Hepatocyte (in vitro differentiated cells): ENCODE measurements around the gene SSBP2. TPM values are rescaled to one million over a fixed set of nuclear protein-coding genes. Genes with fewer than 3 reads are reported as not detected.

Source experiments
- DNase-seq: peaks from one replicate; pipeline ENCODE4 v3.0.0-alpha.2; 2016; ENCODE audit warnings: low spot score
- H2AFZ ChIP-seq: fragments of 200-600 bp; sonication (generic); 2 replicates; pipeline ENCODE4 v1.6.0; 2016; ENCODE audit warnings: antibody characterized with exemption, mild to moderate bottlenecking
- H3K27ac ChIP-seq: fragments of 200-600 bp; sonication (generic); 2 replicates; pipeline ENCODE4 v1.5.1; 2016; ENCODE audit warnings: mild to moderate bottlenecking
- H3K27me3 ChIP-seq: fragments of 200-600 bp; sonication (generic); 2 replicates; pipeline ENCODE4 v1.6.1; 2016
- H3K36me3 ChIP-seq: fragments of 200-600 bp; sonication (generic); replicated peaks from 2 replicates; pipeline ENCODE4 v1.5.1; 2016; ENCODE audit warnings: low read depth; ENCODE audit not compliant: insufficient read depth
- H3K4me1 ChIP-seq: fragments of 200-600 bp; sonication (generic); 2 replicates; pipeline ENCODE4 v1.5.1; 2016; ENCODE audit warnings: mild to moderate bottlenecking, moderate library complexity; ENCODE audit not compliant: insufficient read depth
- H3K4me2 ChIP-seq: fragments of 200-600 bp; sonication (generic); 2 replicates; pipeline ENCODE4 v1.6.0; 2016
- H3K4me3 ChIP-seq: fragments of 200-600 bp; sonication (generic); 2 replicates; pipeline ENCODE4 v1.5.1; 2016; ENCODE audit warnings: mild to moderate bottlenecking
- H3K79me2 ChIP-seq: fragments of 200-600 bp; sonication (generic); 2 replicates; pipeline ENCODE4 v1.6.0; 2017; ENCODE audit warnings: mild to moderate bottlenecking
- H3K9me2 ChIP-seq: fragments of 200-600 bp; sonication (generic); replicated peaks from 2 replicates; pipeline ENCODE4 v1.6.0; 2017; ENCODE audit warnings: mild to moderate bottlenecking; ENCODE audit not compliant: insufficient read depth
- H3K9me3 ChIP-seq: fragments of 200-600 bp; sonication (generic); 2 replicates; pipeline ENCODE4 v1.5.1; 2016; ENCODE audit warnings: low read depth, mild to moderate bottlenecking
- H4K20me1 ChIP-seq: fragments of 200-600 bp; sonication (generic); 2 replicates; pipeline ENCODE4 v1.6.0; 2016; ENCODE audit warnings: mild to moderate bottlenecking; ENCODE audit not compliant: insufficient read depth, poor library complexity, severe bottlenecking
- EZH2 ChIP-seq: fragments of 200-600 bp; sonication (generic); IDR thresholded peaks from 2 replicates; pipeline ENCODE4 v1.6.1; 2016; ENCODE audit warnings: antibody characterized with exemption, mild to moderate bottlenecking, borderline replicate concordance
- EZH2phosphoT487 ChIP-seq: fragments of 200-600 bp; sonication (generic); IDR thresholded peaks from one replicate; pipeline ENCODE4 v1.6.1; 2018; ENCODE audit warnings: antibody characterized with exemption, mild to moderate bottlenecking, low read depth, moderate library complexity; ENCODE audit not compliant: unreplicated experiment, severe bottlenecking
- WGBS: methylation state at CpG from one replicate; pipeline ENCODE4 v1.1.6; 2016; ENCODE audit warnings: low lambda C conversion rate; ENCODE audit errors: missing lambda C conversion rate; 5-methylcytosine and 5-hydroxymethylcytosine counted together
- polyA plus RNA-seq: library from polyadenylated mRNA; unstranded; fragments of >200 nt; fragmentation: Nextera tagmentation; extraction: Ambion mirVana; gene quantifications from 2 replicates; pipeline ENCODE4 v1.2.1, GENCODE V29; 2016
- total RNA-seq: library from RNA; depleted of rRNA; stranded (reverse); fragments of >200 nt; gene quantifications from 2 replicates; pipeline ENCODE4 v1.2.3, GENCODE V29; 2014
- TF ChIP-seq, protein P1 (sequence below): fragments of 200-600 bp; sonication (generic); IDR thresholded peaks from 2 replicates; pipeline ENCODE4 v1.5.1; 2016; ENCODE audit warnings: antibody characterized with exemption, mild to moderate bottlenecking; ENCODE audit not compliant: poor library complexity

The SSBP2 gene
- total and polyA plus RNA-seq, 2 experiments from 2014 or later, result 23.7 to 48.2 TPM

DNA sequence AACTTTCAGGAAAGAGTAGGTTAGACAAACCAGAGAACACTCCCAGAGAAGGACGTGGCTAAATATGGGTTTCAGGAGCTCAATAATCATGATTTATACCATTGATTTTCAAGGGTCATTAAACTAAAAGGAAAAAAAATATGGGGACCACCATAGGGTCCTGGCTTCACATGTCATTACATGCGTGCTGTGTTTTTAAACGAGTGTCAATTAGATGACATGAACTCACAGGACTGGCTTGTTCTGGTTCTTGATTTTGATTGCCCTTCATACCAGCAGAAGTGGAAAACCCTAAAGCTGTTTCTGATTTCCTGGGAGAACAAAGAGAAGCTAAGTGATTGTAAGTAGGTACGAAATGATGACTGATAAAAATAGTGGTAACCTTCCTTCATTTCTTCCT is 362.7 kb downstream of the SSBP2 start:
- WGBS, result 94% methylated on average over 4 of the region's 4 CpGs
- no peak overlapping the region for H2AFZ ChIP-seq
- H3K79me2 ChIP-seq, result no peaks in the 10 kb centered on the region
- no peak overlapping the region for H3K27ac ChIP-seq
- H3K4me1 ChIP-seq, result no peaks in the 10 kb centered on the region
- DNase-seq, result no peak
- H3K9me3 ChIP-seq, result no peaks in the 10 kb centered on the region
- no peaks in the 10 kb centered on the region for H3K27me3 ChIP-seq
- no peaks in the 10 kb centered on the region for H3K36me3 ChIP-seq
- TF ChIP-seq, protein P1, sequence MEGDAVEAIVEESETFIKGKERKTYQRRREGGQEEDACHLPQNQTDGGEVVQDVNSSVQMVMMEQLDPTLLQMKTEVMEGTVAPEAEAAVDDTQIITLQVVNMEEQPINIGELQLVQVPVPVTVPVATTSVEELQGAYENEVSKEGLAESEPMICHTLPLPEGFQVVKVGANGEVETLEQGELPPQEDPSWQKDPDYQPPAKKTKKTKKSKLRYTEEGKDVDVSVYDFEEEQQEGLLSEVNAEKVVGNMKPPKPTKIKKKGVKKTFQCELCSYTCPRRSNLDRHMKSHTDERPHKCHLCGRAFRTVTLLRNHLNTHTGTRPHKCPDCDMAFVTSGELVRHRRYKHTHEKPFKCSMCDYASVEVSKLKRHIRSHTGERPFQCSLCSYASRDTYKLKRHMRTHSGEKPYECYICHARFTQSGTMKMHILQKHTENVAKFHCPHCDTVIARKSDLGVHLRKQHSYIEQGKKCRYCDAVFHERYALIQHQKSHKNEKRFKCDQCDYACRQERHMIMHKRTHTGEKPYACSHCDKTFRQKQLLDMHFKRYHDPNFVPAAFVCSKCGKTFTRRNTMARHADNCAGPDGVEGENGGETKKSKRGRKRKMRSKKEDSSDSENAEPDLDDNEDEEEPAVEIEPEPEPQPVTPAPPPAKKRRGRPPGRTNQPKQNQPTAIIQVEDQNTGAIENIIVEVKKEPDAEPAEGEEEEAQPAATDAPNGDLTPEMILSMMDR, result no peak
- TF ChIP-seq EZH2phosphoT487 (no peak), EZH2 (no peak)
- H3K4me2 ChIP-seq, result no peak overlapping the region
- no peaks in the 10 kb centered on the region for H3K9me2 ChIP-seq
- no peaks in the 10 kb centered on the region for H4K20me1 ChIP-seq
- no peak overlapping the region for H3K4me3 ChIP-seq

DNA sequence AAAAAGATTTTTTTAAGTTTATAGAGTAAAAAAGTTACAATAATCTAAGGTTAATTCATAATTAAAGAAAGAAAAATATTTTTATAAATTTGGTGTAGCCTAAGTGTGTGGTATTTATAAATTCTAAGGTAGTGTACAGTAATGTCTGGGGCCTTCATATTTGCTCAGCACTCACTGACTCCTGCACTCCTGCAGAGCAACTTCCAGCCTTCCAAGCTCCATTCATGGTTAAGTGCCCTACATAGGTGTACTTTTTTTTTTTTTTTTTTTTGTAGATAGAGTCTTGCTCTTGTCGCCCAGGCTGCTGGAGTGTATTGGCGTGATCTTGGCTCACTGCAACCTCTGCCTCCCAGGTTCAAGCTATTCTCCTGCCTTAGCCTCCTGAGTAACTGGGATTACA is 367.0 kb downstream of the SSBP2 start:
- H3K36me3 ChIP-seq, result no peaks in the 10 kb centered on the region
- H2AFZ ChIP-seq, result no peak overlapping the region
- no peaks in the 10 kb centered on the region for H3K79me2 ChIP-seq
- no peaks in the 10 kb centered on the region for H4K20me1 ChIP-seq
- H3K4me2 ChIP-seq, result no peak overlapping the region
- H3K27me3 ChIP-seq, result no peaks in the 10 kb centered on the region
- no peaks in the 10 kb centered on the region for H3K9me3 ChIP-seq
- WGBS, result 100% methylated on average over 2 of the region's 2 CpGs
- H3K27ac ChIP-seq, result no peak overlapping the region
- DNase-seq, result no peak
- no peaks in the 10 kb centered on the region for H3K9me2 ChIP-seq
- H3K4me1 ChIP-seq, result no peaks in the 10 kb centered on the region
- no peak for TF ChIP-seq EZH2
- H3K4me3 ChIP-seq, result no peak overlapping the region

DNA sequence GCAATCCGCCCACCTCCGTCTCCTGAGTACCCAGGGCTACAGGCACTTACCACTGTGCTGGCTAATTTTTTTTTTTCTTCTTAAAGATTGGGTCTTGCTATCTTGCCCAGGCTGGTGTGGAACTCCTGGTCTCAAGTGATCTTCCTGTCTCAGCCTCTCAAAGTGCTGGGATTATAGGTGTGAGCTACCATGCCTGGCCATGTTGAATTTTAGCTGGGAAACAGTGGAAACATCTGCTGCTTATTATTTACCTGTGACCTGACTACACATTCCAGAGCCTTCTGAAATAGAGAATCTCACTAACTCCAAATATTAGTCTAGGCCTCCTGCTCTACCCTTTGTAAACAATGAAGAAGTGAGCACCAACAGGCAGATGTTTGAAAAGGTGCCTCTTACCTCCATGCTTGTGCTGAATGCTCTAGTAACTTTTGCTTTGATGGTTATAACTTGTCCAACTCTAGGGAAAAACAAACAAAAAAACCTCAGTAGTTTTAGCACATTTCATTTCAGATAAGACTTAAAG is 379.5 kb downstream of the SSBP2 start:
- H3K79me2 ChIP-seq, result no peaks in the 10 kb centered on the region
- no peak overlapping the region for H2AFZ ChIP-seq
- no peaks in the 10 kb centered on the region for H3K9me2 ChIP-seq
- TF ChIP-seq, protein P1, result no peak
- peak; percentile 94 for TF ChIP-seq EZH2phosphoT487
- no peak for TF ChIP-seq EZH2
- H3K27ac ChIP-seq, result no peak overlapping the region
- H3K36me3 ChIP-seq, result no peaks in the 10 kb centered on the region
- no peak overlapping the region for H3K4me2 ChIP-seq
- H3K4me3 ChIP-seq, result no peak overlapping the region
- no peaks in the 10 kb centered on the region for H3K9me3 ChIP-seq
- DNase-seq, result no peak
- H3K27me3 ChIP-seq, result no peaks in the 10 kb centered on the region
- 77% methylated on average over 2 of the region's 2 CpGs for WGBS
- H3K4me1 ChIP-seq, result peaks cover 7% of the 10 kb centered on the region
- H4K20me1 ChIP-seq, result no peaks in the 10 kb centered on the region

DNA sequence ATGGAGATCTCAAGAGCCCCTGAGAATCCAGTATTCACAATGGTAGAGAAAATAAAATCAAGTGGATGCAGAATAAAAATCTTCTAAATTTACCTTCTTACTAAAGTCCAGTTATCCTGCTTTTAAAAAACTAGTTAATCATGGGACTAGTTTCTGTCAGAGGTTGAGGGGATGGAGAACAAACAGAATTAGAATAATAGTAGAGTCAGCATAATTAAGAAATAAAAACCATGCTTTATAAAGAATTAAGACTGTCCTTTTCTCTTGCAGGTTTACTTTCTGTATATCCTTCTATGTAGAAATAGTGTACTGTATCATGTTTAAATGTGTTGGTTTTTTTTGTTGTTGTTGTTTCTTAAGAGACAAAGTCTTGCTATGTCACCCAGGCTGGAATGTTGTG is 380.0 kb downstream of the SSBP2 start:
- Histone ChIP-seq H3K4me3 (no peak overlapping the region), H3K4me1 (peaks cover 7% of the 10 kb centered on the region), H3K9me3 (no peaks in the 10 kb centered on the region), H3K9me2 (no peaks in the 10 kb centered on the region), H4K20me1 (no peaks in the 10 kb centered on the region), H3K27me3 (no peaks in the 10 kb centered on the region), H3K36me3 (no peaks in the 10 kb centered on the region), H3K4me2 (no peak overlapping the region), H2AFZ (no peak overlapping the region), H3K79me2 (no peaks in the 10 kb centered on the region), H3K27ac (no peak overlapping the region)
- DNase-seq, result no peak
- TF ChIP-seq, protein P1, result no peak
- TF ChIP-seq EZH2phosphoT487 (no peak), EZH2 (no peak)
